HepG2 (cell line): Measurements from ENCODE around the gene TEKTIP1.

ENCODE experiments used
- EEA1 ChIP-seq: sonication (generic); formaldehyde crosslinking; IDR thresholded peaks from 2 replicates; pipeline ENCODE4 v1.5.1; 2020; ENCODE audit warnings: mild to moderate bottlenecking, missing genetic modification reagents, borderline replicate concordance
- SALL1 ChIP-seq: sonication (generic); formaldehyde crosslinking; IDR thresholded peaks from 2 replicates; pipeline ENCODE4 v1.8.0; 2022; ENCODE audit warnings: mild to moderate bottlenecking, missing genetic modification reagents

DNA sequence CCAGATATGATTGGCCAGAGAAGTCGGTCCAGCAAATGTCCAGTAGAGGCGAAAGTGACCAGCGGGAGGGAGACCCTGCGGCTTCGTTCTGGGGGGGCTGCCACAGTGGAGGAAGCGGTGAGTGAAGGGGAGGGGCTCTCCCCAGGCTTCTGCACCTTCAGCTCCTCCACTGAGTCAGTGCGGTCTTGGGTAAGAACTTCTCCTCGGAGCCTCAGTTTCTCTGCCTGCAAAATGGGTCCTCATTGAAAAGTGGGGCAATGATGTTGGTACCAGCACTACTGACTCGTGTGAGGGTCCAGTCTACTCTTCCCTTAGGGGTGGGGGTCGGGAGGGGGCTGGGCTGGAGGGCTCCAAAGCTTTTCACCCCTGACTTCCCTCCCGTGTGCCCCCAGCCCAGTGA, 50.5 kb downstream of the TEKTIP1 start:
- TF ChIP-seq EEA1 (CRISPR knock-in tag) (no peak), SALL1 (CRISPR knock-in tag) (no peak)
